Measurements from ENCODE around the gene SMC2. TPM values are rescaled to one million over a fixed set of nuclear protein-coding genes. Genes with fewer than 3 reads are reported as not detected.

SMC2 gene
- total RNA-seq, 1 donor from 2014 or later: 56.1 TPM

- Mint-ChIP-seq H3K36me3 (ENCODE audit: low read depth) (peaks cover 70% of the 10 kb centered on the region), H3K27me3 (ENCODE audit: low read depth) (no peaks in the 10 kb centered on the region), H3K9me3 (no peaks in the 10 kb centered on the region), H3K4me1 (ENCODE audit: low read depth) (no peaks in the 10 kb centered on the region), H3K4me3 (ENCODE audit: low read depth) (no peak overlapping the region), H3K27ac (no peak overlapping the region)
- intact Hi-C loops (cut with micrococcal nuclease): no loop called here
- DNase-seq (ENCODE audit: low spot score): no peak
Measured at GRCh38 chr9:104118916-104119315, 24.8 kb downstream of the SMC2 start.

GRCh38 chr9:104121022-104121421 lies 26.9 kb downstream of the SMC2 start:
- Mint-ChIP-seq H3K4me3 (ENCODE audit: low read depth) (no peak overlapping the region), H3K4me1 (ENCODE audit: low read depth) (no peaks in the 10 kb centered on the region), H3K36me3 (ENCODE audit: low read depth) (peaks cover 74% of the 10 kb centered on the region), H3K27ac (no peak overlapping the region), H3K9me3 (no peaks in the 10 kb centered on the region), H3K27me3 (ENCODE audit: low read depth) (no peaks in the 10 kb centered on the region)
- intact Hi-C loops (cut with micrococcal nuclease): no loop called here
- DNase-seq (ENCODE audit: low spot score): no peak

GRCh38 chr9:104138243-104138868 lies 44.2 kb downstream of the SMC2 start:
- intact Hi-C loops (cut with micrococcal nuclease): no loop called here
- no peak for DNase-seq (ENCODE audit: low spot score)
- Mint-ChIP-seq H3K9me3 (peaks cover 4% of the 10 kb centered on the region), H3K4me1 (ENCODE audit: low read depth) (peaks cover 22% of the 10 kb centered on the region), H3K4me3 (ENCODE audit: low read depth) (no peak overlapping the region), H3K27ac (no peak overlapping the region), H3K27me3 (ENCODE audit: low read depth) (no peaks in the 10 kb centered on the region), H3K36me3 (ENCODE audit: low read depth) (peaks cover 84% of the 10 kb centered on the region)

- Mint-ChIP-seq H3K4me3 (ENCODE audit: low read depth) (no peak overlapping the region), H3K36me3 (ENCODE audit: low read depth) (peaks cover 60% of the 10 kb centered on the region), H3K27me3 (ENCODE audit: low read depth) (no peaks in the 10 kb centered on the region), H3K9me3 (no peaks in the 10 kb centered on the region), H3K27ac (peak overlapping the region; percentile 62), H3K4me1 (ENCODE audit: low read depth) (peaks cover 29% of the 10 kb centered on the region)
- intact Hi-C loops (cut with micrococcal nuclease): loop anchor here (2.0 kb wide), 1 partner anchor 48 kb away; the partner anchor contains the start of gene SMC2
- no peak for DNase-seq (ENCODE audit: low spot score)
Measured at GRCh38 chr9:104142799-104143549, 48.9 kb downstream of the SMC2 start.

- H3K9me3 Mint-ChIP-seq: no peaks in the 10 kb centered on the region
Measured at GRCh38 chr9:104143550-104143910, 49.4 kb downstream of the SMC2 start.

GRCh38 chr9:104144336-104144735 lies 50.2 kb downstream of the SMC2 start:
- intact Hi-C loops (cut with micrococcal nuclease): no loop called here
- no peaks in the 10 kb centered on the region for H3K9me3 Mint-ChIP-seq
- peaks cover 49% of the 10 kb centered on the region for H3K36me3 Mint-ChIP-seq (ENCODE audit: low read depth)
- H3K4me1 Mint-ChIP-seq (ENCODE audit: low read depth): peaks cover 29% of the 10 kb centered on the region
- H3K27ac Mint-ChIP-seq: no peak overlapping the region
- no peak for DNase-seq (ENCODE audit: low spot score)
- H3K4me3 Mint-ChIP-seq (ENCODE audit: low read depth): no peak overlapping the region
- H3K27me3 Mint-ChIP-seq (ENCODE audit: low read depth): no peaks in the 10 kb centered on the region

More at GRCh38 chr9:104143550-104143910, 49.4 kb downstream of the SMC2 start:
- Mint-ChIP-seq H3K27ac (peak overlapping the region; percentile 62), H3K27me3 (ENCODE audit: low read depth) (no peaks in the 10 kb centered on the region), H3K4me1 (ENCODE audit: low read depth) (peaks cover 29% of the 10 kb centered on the region), H3K4me3 (ENCODE audit: low read depth) (no peak overlapping the region), H3K36me3 (ENCODE audit: low read depth) (peaks cover 57% of the 10 kb centered on the region)
- no peak for DNase-seq (ENCODE audit: low spot score)
- intact Hi-C loops (cut with micrococcal nuclease): loop anchor here (2.0 kb wide), 1 partner anchor 49 kb away; the partner anchor contains the start of gene SMC2

GRCh38 chr9:104173067-104173466 lies 79.0 kb downstream of the SMC2 start:
- Mint-ChIP-seq H3K27me3 (ENCODE audit: low read depth) (no peaks in the 10 kb centered on the region), H3K4me3 (ENCODE audit: low read depth) (no peak overlapping the region), H3K4me1 (ENCODE audit: low read depth) (no peaks in the 10 kb centered on the region), H3K27ac (no peak overlapping the region), H3K36me3 (ENCODE audit: low read depth) (no peaks in the 10 kb centered on the region), H3K9me3 (no peaks in the 10 kb centered on the region)
- intact Hi-C loops (cut with micrococcal nuclease): no loop called here
- DNase-seq (ENCODE audit: low spot score): no peak

GRCh38 chr9:104177003-104177611 lies 83.0 kb downstream of the SMC2 start:
- Mint-ChIP-seq H3K4me3 (ENCODE audit: low read depth) (no peak overlapping the region), H3K36me3 (ENCODE audit: low read depth) (no peaks in the 10 kb centered on the region), H3K4me1 (ENCODE audit: low read depth) (no peaks in the 10 kb centered on the region), H3K27ac (no peak overlapping the region), H3K9me3 (no peaks in the 10 kb centered on the region), H3K27me3 (ENCODE audit: low read depth) (no peaks in the 10 kb centered on the region)
- intact Hi-C loops (cut with micrococcal nuclease): no loop called here
- no peak for DNase-seq (ENCODE audit: low spot score)

- intact Hi-C loops (cut with micrococcal nuclease): no loop called here
- Mint-ChIP-seq H3K36me3 (ENCODE audit: low read depth) (no peaks in the 10 kb centered on the region), H3K4me3 (ENCODE audit: low read depth) (no peak overlapping the region), H3K27me3 (ENCODE audit: low read depth) (no peaks in the 10 kb centered on the region), H3K4me1 (ENCODE audit: low read depth) (no peaks in the 10 kb centered on the region), H3K27ac (no peak overlapping the region), H3K9me3 (no peaks in the 10 kb centered on the region)
- DNase-seq (ENCODE audit: low spot score): no peak
Measured at GRCh38 chr9:104177676-104178075, 83.6 kb downstream of the SMC2 start.
